HepG2 (cell line): ENCODE measurements around the gene TMEFF1. TPM values are rescaled to one million over a fixed set of nuclear protein-coding genes. Genes with fewer than 3 reads are reported as not detected.

Source experiments
- ATAC-seq: fragments of 200-7000 bp; cut with Tn5 transposase; 3 replicates; pipeline ENCODE4 v1.9.1; 2020; ENCODE audit warnings: mild to moderate bottlenecking, moderate library complexity
- BruUV-seq: library from RNA; stranded (reverse); fragments of 400-500 nt; replicated peaks from 2 replicates; lab custom pipeline; 2021; lab: Mats Ljungman, UMichigan
- CTCF ChIA-PET: fragments of 300-600 bp; formaldehyde crosslinking; extraction: SDS; loops from one replicate; lab custom pipeline; 2021; ENCODE audit warnings: low total read pairs, inconsistent platforms, low intra/inter-chr PET ratio; lab: Yijun Ruan, JAX
- POLR2A ChIA-PET: fragments of 350-600 bp; sonication (Branson Sonifier 250); formaldehyde crosslinking; loops from one replicate; lab custom pipeline; 2020; ENCODE audit warnings: antibody characterized with exemption, inconsistent platforms; lab: Yijun Ruan, JAX
- DNase-seq: peaks from one replicate; pipeline ENCODE4 v3.0.0-alpha.2; 2015; ENCODE audit warnings: low spot score
- FAIRE-seq: peaks from 3 replicates; lab custom pipeline; 2011; peaks lifted over from hg19 to GRCh38; lab: Jason Lieb, UNC
- H2AFZ ChIP-seq: one replicate; pipeline ENCODE4 v1.6.1; 2011; ENCODE audit warnings: low read length, inconsistent platforms
- H3K27ac ChIP-seq: fragments of 300-600 bp; 3 replicates; pipeline ENCODE4 v1.8.0; 2011; ENCODE audit warnings: mixed run types, mild to moderate bottlenecking, mixed read lengths, low read length, inconsistent platforms; ENCODE audit not compliant: insufficient read depth; ENCODE audit errors: extremely low read length
- H3K27me3 ChIP-seq, 2 experiments: fragments of 200-600 bp in 1 of 2; 2 replicates in 1 of 2; 3 replicates in 1 of 2; pipeline versions ENCODE4 v1.6.0 to v1.8.0; 2011; ENCODE audit warnings: low read length in 2 of 2, mild to moderate bottlenecking in 2 of 2, moderate library complexity in 2 of 2, inconsistent platforms in 1 of 2; ENCODE audit not compliant: insufficient read depth in 2 of 2, control insufficient read depth in 1 of 2
- H3K36me3 ChIP-seq, 2 experiments: fragments of 200-600 bp in 1 of 2; replicated peaks in 1 of 2; 2 replicates in 1 of 2; 3 replicates in 1 of 2; pipeline versions ENCODE4 v1.5.1 to v1.8.0; 2011; ENCODE audit warnings: low read length in 2 of 2, inconsistent platforms in 1 of 2; ENCODE audit not compliant: insufficient read depth in 2 of 2, control insufficient read depth in 1 of 2
- H3K4me1 ChIP-seq: 2 replicates; pipeline ENCODE4 v1.5.1; 2012; ENCODE audit warnings: low read length, inconsistent platforms; ENCODE audit not compliant: insufficient read depth
- H3K4me2 ChIP-seq: 2 replicates; pipeline ENCODE4 v1.6.0; 2011; ENCODE audit warnings: low read depth, low read length, inconsistent platforms
- H3K4me3 ChIP-seq, 3 experiments: fragments of 200-600 bp in 1 of 3; sonication (generic), shearing (Covaris generic) in 1 of 3; replicated peaks in 1 of 3; 2 replicates each; pipeline ENCODE4 v1.5.1; 2011 to 2016; ENCODE audit warnings: low read length in 3 of 3, inconsistent platforms in 2 of 3, low read depth in 2 of 3, mild to moderate bottlenecking in 2 of 3, control low read depth in 1 of 3, mixed read lengths in 1 of 3; ENCODE audit not compliant: insufficient read depth in 1 of 3
- H3K79me2 ChIP-seq: one replicate; pipeline ENCODE4 v1.6.1; 2011; ENCODE audit warnings: low read length, inconsistent platforms; ENCODE audit not compliant: insufficient read depth
- H3K9ac ChIP-seq: 2 replicates; pipeline ENCODE4 v1.6.0; 2011; ENCODE audit warnings: mild to moderate bottlenecking, low read depth, low read length, inconsistent platforms; ENCODE audit not compliant: insufficient read depth
- H3K9me3 ChIP-seq: 2 replicates; pipeline ENCODE4 v1.5.1; 2012; ENCODE audit warnings: mild to moderate bottlenecking, low read length
- H4K20me1 ChIP-seq: 2 replicates; pipeline ENCODE4 v1.6.0; 2011; ENCODE audit warnings: inconsistent platforms, mild to moderate bottlenecking, low read length, moderate library complexity; ENCODE audit not compliant: insufficient read depth
- KDM3A ChIP-seq: IDR thresholded peaks from 2 replicates; pipeline ENCODE4 v1.6.1; 2018; ENCODE audit warnings: low read depth, missing compliant biosample characterization
- TBX2 ChIP-seq: sonication (generic); formaldehyde crosslinking; IDR thresholded peaks from 2 replicates; pipeline ENCODE4 v1.5.0; 2020; ENCODE audit warnings: missing genetic modification reagents, mild to moderate bottlenecking, borderline replicate concordance
- ZNF703 ChIP-seq: sonication (generic); formaldehyde crosslinking; IDR thresholded peaks from 2 replicates; pipeline ENCODE4 v1.5.1; 2020; ENCODE audit warnings: missing genetic modification reagents, mild to moderate bottlenecking, moderate library complexity, borderline replicate concordance
- WGBS: methylation state at CpG from one replicate; pipeline ENCODE4 v1.1.6; 2017; ENCODE audit warnings: low lambda C conversion rate; 5-methylcytosine and 5-hydroxymethylcytosine counted together
- in situ Hi-C: cut with HindIII; loops from 2 replicates; pipeline ENCODE4 v1.10.0; 2017; ENCODE audit warnings: low pct_unique_long_range_greater_than_20kb; ENCODE audit not compliant: extremely low pct_ligation_motif_present
- intact Hi-C: fragments of 100-400 bp; cut with micrococcal nuclease; formaldehyde crosslinking; loops from one replicate; pipeline ENCODE4 v1.10.0; 2022; ENCODE audit not compliant: unreplicated experiment
- polyA plus RNA-seq, 8 experiments: library from polyadenylated mRNA; depleted of rRNA in 3 of 8; stranded (reverse) in 7 of 8; unstranded in 1 of 8; fragments of >200 nt; fragmentation: Illumina TruSeq in 4 of 8; extraction: Trizol in 4 of 8; gene quantifications; 2 replicates each; pipeline versions ENCODE4 v1.2.1 to v1.2.3, GENCODE V29; 2011 to 2016; ENCODE audit warnings: low read depth in 4 of 8, missing spikeins in 1 of 8, mixed read lengths in 1 of 8; ENCODE audit not compliant: insufficient read depth in 1 of 8
- total RNA-seq, 5 experiments: library from RNA; depleted of rRNA; stranded (reverse); fragments of >200 nt; fragmentation: Illumina TruSeq; extraction: Trizol; gene quantifications; 2 replicates each; pipeline ENCODE4 v1.2.3, GENCODE V29; 2016; ENCODE audit warnings: low read depth in 1 of 5
- TF ChIP-seq, protein P1 (sequence below): sonication (generic); formaldehyde crosslinking; IDR thresholded peaks from 2 replicates; pipeline ENCODE4 v1.8.1; 2023; ENCODE audit warnings: mild to moderate bottlenecking, missing genetic modification reagents
- TF ChIP-seq, protein P2 (sequence below): sonication (generic); formaldehyde crosslinking; IDR thresholded peaks from 2 replicates; pipeline ENCODE4 v1.5.0; 2020; ENCODE audit warnings: missing genetic modification reagents, mild to moderate bottlenecking, borderline replicate concordance
- TF ChIP-seq, protein P3 (sequence below): sonication (generic); formaldehyde crosslinking; IDR thresholded peaks from 2 replicates; pipeline ENCODE4 v1.5.1; 2020; ENCODE audit warnings: missing genetic modification reagents, mild to moderate bottlenecking, borderline replicate concordance
- TF ChIP-seq, protein P4 (sequence below), 2 experiments: sonication (generic) in 1 of 2; formaldehyde crosslinking in 1 of 2; IDR thresholded peaks; 2 replicates each; pipeline versions ENCODE4 v1.5.1 to v1.6.1; 2011 to 2020; ENCODE audit warnings: borderline replicate concordance in 1 of 2, low read depth in 1 of 2, low read length in 1 of 2, mild to moderate bottlenecking in 1 of 2, missing genetic modification reagents in 1 of 2, moderate library complexity in 1 of 2
- TF ChIP-seq, protein P5 (sequence below): sonication (generic); formaldehyde crosslinking; IDR thresholded peaks from 2 replicates; pipeline ENCODE4 v1.8.0; 2022; ENCODE audit warnings: mild to moderate bottlenecking, missing genetic modification reagents; ENCODE audit not compliant: insufficient replicate concordance

Gene TMEFF1
- total and polyA plus RNA-seq, 2 of the 13 experiments (the other 11 are each of a cell fraction or from before 2014, with no cell fraction given): 0.87 to 1.9 TPM

DNA sequence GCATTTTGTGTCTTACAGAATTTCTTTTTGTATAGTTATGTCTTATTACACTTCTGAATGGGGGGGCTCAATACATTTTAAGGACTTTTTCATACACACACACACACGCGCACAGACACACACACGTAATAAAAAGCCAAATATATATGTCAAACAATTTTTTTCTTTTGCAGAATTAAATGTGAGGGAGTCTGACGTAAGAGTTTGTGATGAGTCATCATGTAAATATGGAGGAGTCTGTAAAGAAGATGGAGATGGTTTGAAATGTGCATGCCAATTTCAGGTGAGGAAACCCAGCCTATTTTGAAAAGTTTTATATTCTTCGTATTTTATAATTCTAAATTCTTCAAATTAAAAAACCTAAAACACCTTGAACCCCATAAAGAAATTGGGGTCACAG, 25.6 kb downstream of the TMEFF1 start (continued):
- TF ChIP-seq, protein P1, sequence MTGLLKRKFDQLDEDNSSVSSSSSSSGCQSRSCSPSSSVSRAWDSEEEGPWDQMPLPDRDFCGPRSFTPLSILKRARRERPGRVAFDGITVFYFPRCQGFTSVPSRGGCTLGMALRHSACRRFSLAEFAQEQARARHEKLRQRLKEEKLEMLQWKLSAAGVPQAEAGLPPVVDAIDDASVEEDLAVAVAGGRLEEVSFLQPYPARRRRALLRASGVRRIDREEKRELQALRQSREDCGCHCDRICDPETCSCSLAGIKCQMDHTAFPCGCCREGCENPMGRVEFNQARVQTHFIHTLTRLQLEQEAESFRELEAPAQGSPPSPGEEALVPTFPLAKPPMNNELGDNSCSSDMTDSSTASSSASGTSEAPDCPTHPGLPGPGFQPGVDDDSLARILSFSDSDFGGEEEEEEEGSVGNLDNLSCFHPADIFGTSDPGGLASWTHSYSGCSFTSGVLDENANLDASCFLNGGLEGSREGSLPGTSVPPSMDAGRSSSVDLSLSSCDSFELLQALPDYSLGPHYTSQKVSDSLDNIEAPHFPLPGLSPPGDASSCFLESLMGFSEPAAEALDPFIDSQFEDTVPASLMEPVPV (CRISPR knock-in tag): no peak
- TF ChIP-seq, protein P2, sequence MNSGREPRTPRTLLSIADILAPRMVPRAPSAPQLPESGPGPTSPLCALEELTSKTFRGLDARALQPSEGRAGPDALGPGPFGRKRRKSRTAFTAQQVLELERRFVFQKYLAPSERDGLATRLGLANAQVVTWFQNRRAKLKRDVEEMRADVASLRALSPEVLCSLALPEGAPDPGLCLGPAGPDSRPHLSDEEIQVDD: no peak
- TF ChIP-seq, protein P3, sequence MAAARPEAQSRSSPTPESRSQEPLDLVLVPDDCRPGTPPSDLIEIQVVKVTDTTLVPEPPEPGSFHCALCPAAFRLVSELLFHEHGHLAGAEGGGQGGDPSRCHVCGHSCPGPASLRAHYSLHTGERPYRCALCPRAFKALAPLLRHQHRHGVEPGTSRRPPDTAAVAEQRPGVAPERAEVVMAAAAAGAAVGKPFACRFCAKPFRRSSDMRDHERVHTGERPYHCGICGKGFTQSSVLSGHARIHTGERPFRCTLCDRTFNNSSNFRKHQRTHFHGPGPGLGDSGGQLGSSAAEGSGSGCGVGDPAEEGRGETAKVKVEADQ: no peak

DNA sequence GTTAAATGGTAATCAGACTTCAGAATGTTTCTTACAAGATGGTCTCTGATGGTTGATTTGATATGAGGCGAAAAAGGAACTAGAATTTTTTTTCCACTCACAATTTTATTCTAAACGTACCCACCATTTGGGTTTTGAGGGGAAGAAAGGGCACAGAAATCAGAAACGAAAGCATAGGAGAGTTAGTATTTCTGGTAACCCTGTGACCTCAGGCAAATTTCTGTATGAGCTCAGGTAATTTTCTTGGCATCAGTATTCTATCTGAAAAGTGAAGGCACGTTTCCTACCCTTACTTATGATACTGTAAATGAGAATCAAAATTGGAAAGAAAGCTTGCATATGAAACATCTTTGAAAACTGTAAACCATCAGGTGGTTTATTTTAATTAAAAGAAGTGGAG, 26.5 kb downstream of the TMEFF1 start:
- BruUV-seq: no TSS peak
- intact Hi-C loops: no loop called here
- 61% methylated on average over 4 of the region's 4 CpGs for WGBS
- H3K27me3 ChIP-seq: no peaks in the 10 kb centered on the region
- in situ Hi-C loops: no loop called here
- H3K36me3 ChIP-seq: no peaks in the 10 kb centered on the region
- ChIA-PET CTCF (no interaction called here), POLR2A (no interaction called here)
- H2AFZ ChIP-seq: no peak overlapping the region
- no peak overlapping the region for H3K4me2 ChIP-seq
- FAIRE-seq: no peak
- no peak overlapping the region for H3K9ac ChIP-seq
- DNase-seq: no peak
- no peak overlapping the region for H3K4me3 ChIP-seq
- H3K9me3 ChIP-seq: no peaks in the 10 kb centered on the region
- no peaks in the 10 kb centered on the region for H4K20me1 ChIP-seq
- no peak for ATAC-seq
- no peak overlapping the region for H3K27ac ChIP-seq
- no peaks in the 10 kb centered on the region for H3K79me2 ChIP-seq
- H3K4me1 ChIP-seq: no peaks in the 10 kb centered on the region
- TF ChIP-seq, protein P4, sequence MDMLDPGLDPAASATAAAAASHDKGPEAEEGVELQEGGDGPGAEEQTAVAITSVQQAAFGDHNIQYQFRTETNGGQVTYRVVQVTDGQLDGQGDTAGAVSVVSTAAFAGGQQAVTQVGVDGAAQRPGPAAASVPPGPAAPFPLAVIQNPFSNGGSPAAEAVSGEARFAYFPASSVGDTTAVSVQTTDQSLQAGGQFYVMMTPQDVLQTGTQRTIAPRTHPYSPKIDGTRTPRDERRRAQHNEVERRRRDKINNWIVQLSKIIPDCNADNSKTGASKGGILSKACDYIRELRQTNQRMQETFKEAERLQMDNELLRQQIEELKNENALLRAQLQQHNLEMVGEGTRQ (IDR thresholded peaks at IDR 0.05; ENCODE audit: low read depth, low read length): no peak
- TF ChIP-seq, protein P4 (CRISPR knock-in tag; IDR thresholded peaks at IDR 0.05; ENCODE audit: borderline replicate concordance): no peak
- TF ChIP-seq, protein P1 (CRISPR knock-in tag): no peak
- TF ChIP-seq, protein P5, sequence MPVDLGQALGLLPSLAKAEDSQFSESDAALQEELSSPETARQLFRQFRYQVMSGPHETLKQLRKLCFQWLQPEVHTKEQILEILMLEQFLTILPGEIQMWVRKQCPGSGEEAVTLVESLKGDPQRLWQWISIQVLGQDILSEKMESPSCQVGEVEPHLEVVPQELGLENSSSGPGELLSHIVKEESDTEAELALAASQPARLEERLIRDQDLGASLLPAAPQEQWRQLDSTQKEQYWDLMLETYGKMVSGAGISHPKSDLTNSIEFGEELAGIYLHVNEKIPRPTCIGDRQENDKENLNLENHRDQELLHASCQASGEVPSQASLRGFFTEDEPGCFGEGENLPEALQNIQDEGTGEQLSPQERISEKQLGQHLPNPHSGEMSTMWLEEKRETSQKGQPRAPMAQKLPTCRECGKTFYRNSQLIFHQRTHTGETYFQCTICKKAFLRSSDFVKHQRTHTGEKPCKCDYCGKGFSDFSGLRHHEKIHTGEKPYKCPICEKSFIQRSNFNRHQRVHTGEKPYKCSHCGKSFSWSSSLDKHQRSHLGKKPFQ (CRISPR knock-in tag): no peak
- TF ChIP-seq TBX2 (CRISPR knock-in tag): no peak
- TF ChIP-seq KDM3A (CRISPR knock-in tag): no peak
- no peak for TF ChIP-seq ZNF703 (CRISPR knock-in tag)
